Astrocyte of the spinal cord (primary cell): ENCODE data around the gene POLRMT.
"Not testable (repeated sequence)": the region's sequence is repeated elsewhere in the genome, so short reads cannot be mapped to it uniquely, and the experiment has no call there.

Experiments used
- DNase-seq: peaks from one replicate; pipeline ENCODE4 v3.0.0; 2011; ENCODE audit warnings: low read depth, low spot score
- H3K4me3 ChIP-seq: 2 replicates; pipeline ENCODE4 v1.5.1; 2011; ENCODE audit warnings: low read depth, mild to moderate bottlenecking, low read length, moderate library complexity
- in situ Hi-C: cut with HindIII; loops from 2 replicates; pipeline ENCODE4 v1.10.0; 2017; ENCODE audit warnings: low sequenced_read_pairs
- TF ChIP-seq, protein P1 (sequence below): IDR thresholded peaks from 2 replicates; pipeline ENCODE4 v1.5.1; 2012; ENCODE audit warnings: low read depth, mild to moderate bottlenecking, low read length, inconsistent platforms

POLRMT gene

DNA sequence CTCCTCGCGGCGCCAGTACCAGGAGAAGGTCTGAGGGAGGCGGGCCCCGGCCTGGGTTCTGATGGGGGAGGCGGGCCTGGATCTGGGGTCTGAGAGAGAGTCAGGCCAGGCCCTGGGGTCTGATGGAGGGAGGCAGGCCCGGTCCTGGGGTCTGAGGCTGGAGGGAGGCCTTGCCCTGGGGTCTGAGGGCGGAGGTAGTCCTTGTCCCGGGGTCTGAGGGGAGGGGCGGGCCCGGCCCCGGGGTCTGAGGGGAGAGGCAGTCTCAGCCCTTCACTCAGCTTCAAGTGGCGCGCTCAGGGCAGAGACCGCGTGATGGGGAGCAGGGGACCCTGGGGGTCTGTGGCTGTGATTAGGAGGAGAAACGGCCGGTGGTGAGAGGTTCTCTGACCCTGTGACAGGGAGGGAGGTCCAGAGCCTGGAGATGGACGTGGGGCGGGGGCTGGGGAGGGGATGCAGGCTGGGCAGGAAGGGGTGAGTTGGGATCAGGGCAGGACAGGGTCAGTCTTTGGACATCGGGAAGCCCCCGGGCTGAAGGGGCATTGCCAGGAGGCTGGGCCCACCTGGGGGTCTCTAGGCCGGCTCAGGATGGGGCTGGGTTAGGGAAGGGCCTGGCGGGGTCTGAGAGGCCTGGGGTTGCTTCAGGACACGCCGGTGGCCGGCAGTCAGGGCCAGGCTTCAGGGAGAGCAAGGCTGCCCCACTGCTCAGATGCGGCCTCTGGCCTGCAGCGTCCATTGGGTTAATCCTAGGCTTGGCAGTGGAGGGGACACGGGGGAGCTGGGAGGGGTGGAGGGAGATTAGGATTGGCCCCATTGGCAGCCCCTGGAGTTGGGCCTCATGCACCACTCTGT is 25.0 kb downstream of the POLRMT start:
- in situ Hi-C loops: no loop called here
- TF ChIP-seq, protein P1, sequence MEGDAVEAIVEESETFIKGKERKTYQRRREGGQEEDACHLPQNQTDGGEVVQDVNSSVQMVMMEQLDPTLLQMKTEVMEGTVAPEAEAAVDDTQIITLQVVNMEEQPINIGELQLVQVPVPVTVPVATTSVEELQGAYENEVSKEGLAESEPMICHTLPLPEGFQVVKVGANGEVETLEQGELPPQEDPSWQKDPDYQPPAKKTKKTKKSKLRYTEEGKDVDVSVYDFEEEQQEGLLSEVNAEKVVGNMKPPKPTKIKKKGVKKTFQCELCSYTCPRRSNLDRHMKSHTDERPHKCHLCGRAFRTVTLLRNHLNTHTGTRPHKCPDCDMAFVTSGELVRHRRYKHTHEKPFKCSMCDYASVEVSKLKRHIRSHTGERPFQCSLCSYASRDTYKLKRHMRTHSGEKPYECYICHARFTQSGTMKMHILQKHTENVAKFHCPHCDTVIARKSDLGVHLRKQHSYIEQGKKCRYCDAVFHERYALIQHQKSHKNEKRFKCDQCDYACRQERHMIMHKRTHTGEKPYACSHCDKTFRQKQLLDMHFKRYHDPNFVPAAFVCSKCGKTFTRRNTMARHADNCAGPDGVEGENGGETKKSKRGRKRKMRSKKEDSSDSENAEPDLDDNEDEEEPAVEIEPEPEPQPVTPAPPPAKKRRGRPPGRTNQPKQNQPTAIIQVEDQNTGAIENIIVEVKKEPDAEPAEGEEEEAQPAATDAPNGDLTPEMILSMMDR: no peak
- DNase-seq: no peak
- no peak overlapping the region for H3K4me3 ChIP-seq

DNA sequence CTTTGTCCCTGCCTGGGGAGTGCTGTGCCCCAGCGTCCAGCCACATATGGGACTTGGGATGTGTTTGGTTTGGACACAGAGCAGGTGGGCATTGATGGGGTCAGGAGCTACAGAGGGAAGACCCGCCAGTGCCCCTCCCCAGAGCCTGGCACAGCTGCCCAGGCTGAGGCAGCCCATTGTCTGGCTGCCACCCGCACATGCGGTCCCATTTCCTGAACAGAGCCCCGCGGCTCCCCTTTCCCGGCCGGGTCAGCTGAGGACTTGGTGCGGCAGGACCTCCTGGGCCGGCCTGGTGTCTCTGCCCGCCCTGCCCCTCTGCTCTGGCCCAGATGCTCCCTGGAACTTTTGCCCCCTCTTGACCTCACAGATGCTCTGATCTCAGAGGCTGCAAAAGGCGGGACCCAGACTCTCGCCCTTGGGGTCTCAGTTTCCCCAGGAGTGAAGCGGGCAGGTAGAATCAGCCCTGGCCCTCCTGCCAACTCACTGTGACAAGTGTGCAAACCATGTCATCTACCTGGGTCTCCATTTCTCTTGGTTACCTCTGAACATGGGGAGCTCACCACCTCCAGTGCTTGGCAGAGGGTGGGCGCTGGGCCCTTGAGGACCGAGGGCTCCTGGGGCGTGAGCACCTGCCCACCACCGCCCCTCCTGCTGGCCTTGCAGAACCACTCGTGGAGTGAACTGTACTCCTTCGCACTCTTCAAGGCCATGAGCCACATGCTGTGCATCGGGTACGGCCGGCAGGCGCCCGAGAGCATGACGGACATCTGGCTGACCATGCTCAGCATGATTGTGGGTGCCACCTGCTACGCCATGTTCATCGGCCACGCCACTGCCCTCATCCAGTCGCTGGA is 25.8 kb downstream of the POLRMT start:
- no peak overlapping the region for H3K4me3 ChIP-seq
- DNase-seq: no peak
- TF ChIP-seq, protein P1: no peak
- in situ Hi-C loops: no loop called here

DNA sequence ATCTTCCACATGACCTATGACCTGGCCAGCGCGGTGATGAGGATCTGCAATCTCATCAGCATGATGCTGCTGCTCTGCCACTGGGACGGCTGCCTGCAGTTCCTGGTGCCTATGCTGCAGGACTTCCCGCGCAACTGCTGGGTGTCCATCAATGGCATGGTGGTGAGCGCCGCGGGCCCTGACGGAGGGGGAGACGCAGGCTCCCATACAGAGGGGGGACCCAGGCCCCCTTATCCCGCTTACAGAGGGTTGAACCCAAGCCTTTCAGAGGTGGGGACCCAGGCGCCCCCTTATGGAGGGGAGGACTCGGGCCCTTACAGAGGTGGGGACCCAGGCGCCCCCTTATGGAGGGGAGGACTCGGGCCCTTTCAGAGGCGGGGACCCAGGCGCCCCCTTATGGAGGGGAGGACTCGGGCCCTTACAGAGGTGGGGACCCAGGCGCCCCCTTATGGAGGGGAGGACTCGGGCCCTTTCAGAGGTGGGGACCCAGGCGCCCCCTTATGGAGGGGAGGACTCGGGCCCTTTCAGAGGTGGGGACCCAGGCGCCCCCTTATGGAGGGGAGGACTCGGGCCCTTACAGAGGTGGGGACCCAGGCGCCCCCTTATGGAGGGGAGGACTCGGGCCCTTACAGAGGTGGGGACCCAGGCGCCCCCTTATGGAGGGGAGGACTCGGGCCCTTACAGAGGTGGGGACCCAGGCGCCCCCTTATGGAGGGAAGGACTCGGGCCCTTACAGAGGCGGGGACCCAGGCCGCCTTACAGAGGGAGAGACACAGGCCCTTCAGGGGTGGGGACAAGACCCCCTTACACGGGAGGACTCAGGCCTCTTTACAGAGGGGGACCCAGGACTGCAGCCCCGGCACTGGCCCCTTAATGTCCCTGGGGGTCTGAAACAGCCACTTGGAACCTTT is 28.0 kb downstream of the POLRMT start:
- DNase-seq: not testable (repeated sequence)

DNA sequence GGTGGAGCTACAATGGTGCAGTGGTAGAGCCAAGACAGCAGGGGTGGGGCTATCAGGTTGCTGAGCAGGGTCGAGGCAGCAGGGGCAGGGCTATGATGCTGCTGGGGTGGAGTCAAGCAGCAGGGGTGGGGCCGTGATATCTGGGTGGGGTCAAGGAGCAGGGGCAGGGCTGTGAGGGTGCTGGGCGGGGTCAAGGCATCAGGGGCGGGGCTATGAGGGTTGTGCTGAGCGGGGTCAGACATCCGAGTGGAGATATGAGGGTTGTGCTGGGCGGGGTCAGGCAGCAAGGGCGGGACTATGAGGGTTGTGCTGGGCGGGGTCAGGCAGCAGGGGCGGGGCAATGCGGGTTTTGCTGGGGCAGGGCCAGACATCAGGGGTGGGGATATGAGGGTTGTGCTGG is 29.0 kb downstream of the POLRMT start:
- in situ Hi-C loops: no loop called here

More for the DNA sequence above, 28.0 kb downstream of the POLRMT start:
- H3K4me3 ChIP-seq, in situ Hi-C loops: not testable (repeated sequence)

DNA sequence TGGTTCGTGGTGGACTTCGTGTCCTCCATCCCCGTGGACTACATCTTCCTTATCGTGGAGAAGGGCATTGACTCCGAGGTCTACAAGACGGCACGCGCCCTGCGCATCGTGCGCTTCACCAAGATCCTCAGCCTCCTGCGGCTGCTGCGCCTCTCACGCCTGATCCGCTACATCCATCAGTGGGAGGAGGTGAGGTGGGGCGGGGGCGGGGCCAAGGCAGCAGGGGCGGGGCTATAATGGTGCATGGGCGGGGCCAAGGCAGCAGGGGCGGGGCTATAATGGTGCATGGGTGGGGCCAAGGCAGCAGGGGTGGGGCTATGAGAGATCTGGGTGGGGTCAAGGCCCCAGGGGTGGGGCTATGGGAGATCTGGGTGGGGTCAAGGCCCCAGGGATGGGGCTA is 29.6 kb downstream of the POLRMT start:
- in situ Hi-C loops, DNase-seq, H3K4me3 ChIP-seq: not testable (repeated sequence)

More for the DNA sequence above, 29.0 kb downstream of the POLRMT start:
- DNase-seq: no peak
- TF ChIP-seq, protein P1: no peak
- no peak overlapping the region for H3K4me3 ChIP-seq

DNA sequence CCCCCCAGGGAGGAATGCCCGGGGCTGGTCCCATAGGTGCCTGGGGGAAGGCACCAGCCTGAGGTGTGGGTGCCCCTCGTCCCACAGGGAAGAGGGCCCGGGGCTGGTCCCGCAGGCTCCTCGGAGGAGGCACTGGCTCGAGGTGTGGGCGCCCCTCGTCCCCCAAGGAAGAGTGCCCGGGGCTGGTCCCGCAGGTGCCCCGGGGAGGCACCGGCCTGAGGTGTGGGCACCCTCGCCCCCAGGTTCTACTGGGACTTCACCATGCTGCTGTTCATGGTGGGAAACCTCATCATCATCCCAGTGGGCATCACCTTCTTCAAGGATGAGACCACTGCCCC is 30.1 kb downstream of the POLRMT start:
- DNase-seq, in situ Hi-C loops, H3K4me3 ChIP-seq: not testable (repeated sequence)

DNA sequence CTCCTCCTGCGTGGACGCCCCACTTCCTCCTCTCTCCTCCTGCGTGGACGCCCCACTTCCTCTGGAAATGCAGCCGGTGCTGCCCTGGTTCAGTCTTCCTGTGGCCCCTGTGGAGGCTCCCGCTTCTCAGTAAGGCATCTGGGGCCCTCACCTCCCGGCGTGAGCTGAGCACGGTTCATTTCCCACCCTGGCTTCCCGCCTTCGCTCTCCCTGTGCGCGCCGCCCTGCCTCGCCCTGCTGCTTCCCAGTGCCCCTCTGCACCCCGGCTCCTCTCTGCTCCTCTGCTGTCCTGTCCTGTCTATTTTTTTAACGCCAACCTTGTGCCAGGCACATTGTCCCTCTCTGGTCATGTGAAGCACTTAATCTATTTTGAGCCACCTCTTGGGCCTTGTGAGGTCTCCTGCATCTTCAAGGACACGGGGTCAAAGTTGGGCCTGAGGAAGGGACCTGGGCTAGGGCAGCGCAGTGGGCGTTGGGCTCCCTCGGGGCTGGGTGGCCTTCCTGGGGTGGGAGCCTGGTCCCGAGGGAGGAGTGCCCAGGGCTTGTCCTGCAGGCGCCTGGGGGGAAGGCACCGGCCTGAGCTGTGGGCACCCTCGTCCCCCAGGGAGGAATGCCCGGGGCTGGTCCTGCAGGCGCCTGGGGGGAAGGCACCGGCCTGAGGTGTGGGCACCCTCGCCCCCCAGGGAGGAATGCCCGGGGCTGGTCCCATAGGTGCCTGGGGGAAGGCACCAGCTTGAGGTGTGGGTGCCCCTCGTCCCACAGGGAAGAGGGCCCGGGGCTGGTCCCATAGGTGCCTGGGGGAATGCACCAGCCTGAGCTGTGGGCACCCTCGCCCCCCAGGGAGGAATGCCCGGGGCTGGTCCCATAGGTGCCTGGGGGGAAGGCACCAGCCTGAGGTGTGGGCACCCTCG is 30.7 kb downstream of the POLRMT start:
- DNase-seq: no peak
- no peak overlapping the region for H3K4me3 ChIP-seq
- in situ Hi-C loops: no loop called here
- TF ChIP-seq, protein P1: no peak
